OCI-LY1 (cell line): Measurements from ENCODE around the gene UNC5A.

Experiments used
- H2AFZ ChIP-seq: fragments of 200-600 bp; sonication (generic), shearing (Covaris generic); 2 replicates; pipeline ENCODE4 v1.6.0; 2014; ENCODE audit warnings: antibody characterized with exemption, mild to moderate bottlenecking, low read length
- H3F3A ChIP-seq: fragments of 200-600 bp; sonication (generic), shearing (Covaris generic); 2 replicates; pipeline ENCODE4 v1.6.0; 2014; ENCODE audit warnings: mild to moderate bottlenecking, antibody characterized with exemption, low read length, moderate library complexity; ENCODE audit not compliant: insufficient read depth
- H3K27ac ChIP-seq: fragments of 200-600 bp; sonication (generic); 2 replicates; pipeline ENCODE4 v1.5.1; 2014; ENCODE audit warnings: low read length, mixed run types, mild to moderate bottlenecking, low read depth; ENCODE audit not compliant: poor library complexity, severe bottlenecking
- H3K27me3 ChIP-seq: fragments of 200-600 bp; sonication (generic); 2 replicates; pipeline ENCODE4 v1.6.0; 2014; ENCODE audit warnings: antibody characterized with exemption, mild to moderate bottlenecking, low read length, moderate library complexity; ENCODE audit not compliant: insufficient read depth
- H3K36me3 ChIP-seq: fragments of 200-600 bp; sonication (generic); 2 replicates; pipeline ENCODE4 v1.6.1; 2014; ENCODE audit warnings: mild to moderate bottlenecking, antibody characterized with exemption, low read length, moderate library complexity, mixed read lengths; ENCODE audit not compliant: insufficient read depth
- H3K4me1 ChIP-seq: fragments of 200-600 bp; sonication (generic); 2 replicates; pipeline ENCODE4 v1.5.1; 2014; ENCODE audit warnings: mild to moderate bottlenecking, low read length, moderate library complexity; ENCODE audit not compliant: insufficient read depth, severe bottlenecking
- H3K4me2 ChIP-seq: fragments of 200-600 bp; sonication (generic), shearing (Covaris generic); 2 replicates; pipeline ENCODE4 v1.6.1; 2014; ENCODE audit warnings: low read length
- H3K4me3 ChIP-seq: fragments of 200-600 bp; sonication (generic); 2 replicates; pipeline ENCODE4 v1.5.1; 2014; ENCODE audit warnings: low read length, low read depth, mild to moderate bottlenecking, mixed read lengths; ENCODE audit not compliant: poor library complexity, severe bottlenecking
- H3K79me2 ChIP-seq: fragments of 200-600 bp; shearing (Covaris generic); 2 replicates; pipeline ENCODE4 v1.6.1; 2016; ENCODE audit warnings: mixed run types, low read length, mixed read lengths; ENCODE audit not compliant: insufficient read depth
- H3K9ac ChIP-seq: fragments of 200-600 bp; sonication (generic), shearing (Covaris generic); 2 replicates; pipeline ENCODE4 v1.6.1; 2014; ENCODE audit warnings: mild to moderate bottlenecking, low read length, mixed read lengths
- H3K9me2 ChIP-seq: fragments of 200-600 bp; sonication (generic), shearing (Covaris generic); 2 replicates; pipeline ENCODE4 v1.6.1; 2014; ENCODE audit warnings: low read depth, mild to moderate bottlenecking, low read length, mixed read lengths
- H3K9me3 ChIP-seq: fragments of 200-600 bp; shearing (Covaris generic); 2 replicates; pipeline ENCODE4 v1.6.1; 2014; ENCODE audit warnings: low read length, mixed read lengths
- H4K20me1 ChIP-seq: fragments of 200-600 bp; sonication (generic), shearing (Covaris generic); 2 replicates; pipeline ENCODE4 v1.6.0; 2016; ENCODE audit warnings: mild to moderate bottlenecking, low read length; ENCODE audit not compliant: insufficient read depth
- EZH2 ChIP-seq: fragments of 200-600 bp; sonication (generic), shearing (Covaris generic); IDR thresholded peaks from 2 replicates; pipeline ENCODE4 v1.8.0; 2017; ENCODE audit warnings: borderline replicate concordance, mixed run types, mild to moderate bottlenecking, antibody characterized with exemption, low read length, moderate library complexity, mixed read lengths
- TF ChIP-seq, protein P1 (sequence below): fragments of 200-600 bp; sonication (generic), shearing (Covaris generic); IDR thresholded peaks from 2 replicates; pipeline ENCODE4 v1.5.1; 2017; ENCODE audit warnings: mild to moderate bottlenecking, antibody characterized with exemption, low read length, moderate library complexity, mixed read lengths

UNC5A gene

DNA sequence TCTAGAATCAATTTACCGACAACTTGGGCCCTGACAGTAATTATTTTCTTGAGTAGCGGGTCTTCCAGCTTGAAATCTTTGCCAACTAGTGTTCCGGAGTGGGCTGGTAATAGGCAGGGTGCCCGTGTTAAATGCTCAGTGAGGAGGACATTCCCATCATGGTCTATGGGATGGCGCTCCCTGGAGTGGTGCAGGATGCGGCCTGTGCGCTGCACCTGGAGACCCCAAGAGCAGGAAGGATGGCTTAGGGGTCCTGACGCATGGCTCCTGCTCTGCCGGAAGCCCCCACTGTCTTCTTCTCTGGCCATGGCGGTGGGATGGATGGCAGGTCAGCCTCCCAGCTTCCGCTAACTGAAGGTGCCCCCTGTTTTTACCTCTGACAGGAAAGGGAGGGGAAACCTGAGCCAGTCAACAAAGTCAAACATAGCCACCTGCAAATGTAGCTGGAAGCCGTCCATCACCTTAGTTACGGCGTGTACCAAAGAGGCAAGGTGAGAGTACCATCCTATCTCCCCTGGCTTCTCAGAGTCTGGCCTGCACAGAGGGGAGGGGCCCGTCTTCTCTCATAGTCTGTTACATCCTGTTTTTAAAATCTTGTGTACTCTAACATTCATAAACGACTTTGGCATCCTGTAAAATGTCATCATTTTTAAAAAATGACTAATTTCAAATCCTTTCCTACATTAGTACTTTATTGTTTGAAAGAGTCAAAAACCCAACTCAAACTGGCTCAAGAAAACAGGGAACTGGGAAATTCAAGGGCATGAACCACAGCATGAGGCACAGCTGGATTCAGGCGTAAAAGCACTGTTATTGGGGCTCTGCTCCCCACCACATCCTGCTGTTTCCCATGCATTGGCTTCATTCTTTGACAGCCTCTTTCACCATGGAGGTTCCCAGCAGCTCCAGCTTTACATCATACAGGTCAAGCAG lies 28.5 kb upstream of the UNC5A start:
- no peak overlapping the region for H3K4me3 ChIP-seq
- no peaks in the 10 kb centered on the region for H3K9me2 ChIP-seq
- no peaks in the 10 kb centered on the region for H3K9me3 ChIP-seq
- H3K79me2 ChIP-seq: no peaks in the 10 kb centered on the region
- no peaks in the 10 kb centered on the region for H3F3A ChIP-seq
- H3K9ac ChIP-seq: no peak overlapping the region
- no peak overlapping the region for H2AFZ ChIP-seq
- peaks cover 11% of the 10 kb centered on the region; the same call in 1 of the 2 replicates for H3K27me3 ChIP-seq
- H3K4me1 ChIP-seq: no peaks in the 10 kb centered on the region
- no peak overlapping the region for H3K27ac ChIP-seq
- no peak for TF ChIP-seq EZH2
- TF ChIP-seq, protein P1, sequence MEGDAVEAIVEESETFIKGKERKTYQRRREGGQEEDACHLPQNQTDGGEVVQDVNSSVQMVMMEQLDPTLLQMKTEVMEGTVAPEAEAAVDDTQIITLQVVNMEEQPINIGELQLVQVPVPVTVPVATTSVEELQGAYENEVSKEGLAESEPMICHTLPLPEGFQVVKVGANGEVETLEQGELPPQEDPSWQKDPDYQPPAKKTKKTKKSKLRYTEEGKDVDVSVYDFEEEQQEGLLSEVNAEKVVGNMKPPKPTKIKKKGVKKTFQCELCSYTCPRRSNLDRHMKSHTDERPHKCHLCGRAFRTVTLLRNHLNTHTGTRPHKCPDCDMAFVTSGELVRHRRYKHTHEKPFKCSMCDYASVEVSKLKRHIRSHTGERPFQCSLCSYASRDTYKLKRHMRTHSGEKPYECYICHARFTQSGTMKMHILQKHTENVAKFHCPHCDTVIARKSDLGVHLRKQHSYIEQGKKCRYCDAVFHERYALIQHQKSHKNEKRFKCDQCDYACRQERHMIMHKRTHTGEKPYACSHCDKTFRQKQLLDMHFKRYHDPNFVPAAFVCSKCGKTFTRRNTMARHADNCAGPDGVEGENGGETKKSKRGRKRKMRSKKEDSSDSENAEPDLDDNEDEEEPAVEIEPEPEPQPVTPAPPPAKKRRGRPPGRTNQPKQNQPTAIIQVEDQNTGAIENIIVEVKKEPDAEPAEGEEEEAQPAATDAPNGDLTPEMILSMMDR: no peak
- H3K36me3 ChIP-seq: no peaks in the 10 kb centered on the region
- no peak overlapping the region for H3K4me2 ChIP-seq
- no peaks in the 10 kb centered on the region for H4K20me1 ChIP-seq

DNA sequence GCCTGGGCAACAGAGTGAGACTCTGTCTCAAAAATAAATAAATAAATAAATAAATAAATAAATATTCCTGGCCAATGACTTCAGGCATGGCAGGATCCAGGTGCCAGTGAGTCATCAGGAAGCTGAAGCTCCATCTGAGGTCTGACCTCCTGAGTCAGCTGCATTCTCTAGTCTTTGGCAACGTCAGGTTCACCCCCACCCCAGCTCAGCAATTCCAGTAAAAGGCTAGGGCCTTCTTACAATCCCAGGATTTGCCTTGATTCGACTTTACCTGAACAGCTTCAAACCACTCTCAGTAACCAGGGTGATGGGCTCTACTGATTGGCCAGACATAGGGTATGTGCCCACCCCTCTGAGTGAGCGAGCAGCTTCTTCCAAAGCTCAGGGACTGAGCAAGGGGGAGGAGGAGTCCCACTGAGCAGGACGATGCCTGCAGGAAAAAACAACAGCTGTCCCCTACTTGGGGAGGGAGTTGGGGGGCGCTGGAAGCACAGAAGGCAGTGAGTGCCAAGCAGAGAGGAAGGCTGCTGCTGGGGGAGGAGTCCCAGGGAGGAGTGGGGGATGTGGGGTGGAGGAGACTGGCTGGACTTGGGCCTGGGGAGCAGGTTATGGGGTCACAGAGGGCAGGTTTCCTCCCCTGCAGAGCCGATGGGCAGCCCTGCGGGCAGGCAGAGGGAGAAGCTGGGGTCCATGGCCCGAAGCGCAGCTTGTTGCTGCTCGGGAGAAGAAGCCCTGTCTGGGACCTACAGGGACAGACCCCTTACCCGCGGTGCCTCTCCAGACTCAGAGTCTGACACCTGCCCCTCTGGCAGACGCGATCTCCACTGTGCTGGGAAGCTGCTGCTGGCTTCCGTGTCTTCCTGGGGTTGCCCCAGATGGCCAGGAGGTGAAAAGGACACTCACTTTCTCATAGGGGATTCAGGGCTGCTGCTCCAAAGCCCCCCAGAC lies 25.9 kb upstream of the UNC5A start:
- Histone ChIP-seq H3K27me3 (peaks cover under 1% of the 10 kb centered on the region; the same call in 1 of the 2 replicates), H4K20me1 (no peaks in the 10 kb centered on the region), H3K9ac (no peak overlapping the region), H3K27ac (no peak overlapping the region), H3F3A (no peaks in the 10 kb centered on the region), H2AFZ (no peak overlapping the region), H3K9me3 (no peaks in the 10 kb centered on the region), H3K36me3 (no peaks in the 10 kb centered on the region), H3K9me2 (no peaks in the 10 kb centered on the region), H3K4me1 (no peaks in the 10 kb centered on the region), H3K4me2 (no peak overlapping the region), H3K4me3 (no peak overlapping the region), H3K79me2 (no peaks in the 10 kb centered on the region)
- TF ChIP-seq EZH2: no peak
- TF ChIP-seq, protein P1: no peak

DNA sequence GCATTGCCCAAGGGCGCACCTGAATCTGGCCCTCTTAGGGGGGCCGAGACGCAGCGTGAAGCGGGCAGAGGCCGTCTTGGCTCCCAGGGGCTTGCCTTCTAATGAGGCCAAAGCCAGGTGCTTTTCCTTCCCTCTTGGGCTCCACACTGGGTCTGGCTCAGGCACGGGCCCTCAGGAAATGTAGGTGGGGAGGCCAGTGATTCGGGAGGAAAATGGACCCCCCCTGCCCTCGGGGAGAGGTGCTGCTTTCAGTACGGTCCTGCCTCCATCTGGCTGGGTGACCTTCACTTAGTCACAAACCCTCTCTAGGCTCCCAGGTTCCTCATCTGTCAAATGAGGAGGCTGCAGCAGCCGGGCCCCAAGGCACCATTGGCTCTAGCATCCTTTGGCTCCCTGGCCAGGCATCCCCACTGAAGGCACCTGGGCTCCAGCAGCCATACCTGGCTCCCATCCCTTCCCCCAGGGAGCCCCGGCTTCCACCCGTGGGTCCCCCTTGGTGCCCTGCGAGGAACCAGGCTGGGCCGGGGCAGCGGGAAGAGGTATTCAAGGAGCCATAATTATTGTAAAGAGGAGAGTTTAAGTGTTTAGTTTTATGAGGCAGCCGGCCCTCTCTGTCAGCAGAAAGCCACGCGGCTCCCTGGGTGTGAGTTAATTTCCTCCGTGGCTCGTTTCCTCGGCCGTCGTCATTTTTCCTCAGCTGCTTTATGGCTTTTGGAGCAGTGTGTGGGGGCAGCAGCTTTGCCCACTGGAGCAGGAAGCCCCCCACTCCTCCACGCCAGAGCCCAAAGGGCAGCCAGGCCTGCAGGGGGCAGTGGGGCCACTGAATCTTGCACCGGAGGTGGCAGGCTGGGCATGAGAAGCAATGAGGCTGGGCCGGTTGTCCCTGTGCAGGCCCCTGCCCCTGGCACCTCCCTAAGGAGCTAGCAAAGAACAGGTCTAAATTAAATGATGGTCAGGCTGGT lies 24.9 kb upstream of the UNC5A start:
- Histone ChIP-seq H3F3A (no peaks in the 10 kb centered on the region), H3K27me3 (no peaks in the 10 kb centered on the region; the same call in 1 of the 2 replicates), H3K9me3 (no peaks in the 10 kb centered on the region), H4K20me1 (no peaks in the 10 kb centered on the region), H3K36me3 (no peaks in the 10 kb centered on the region), H3K4me3 (no peak overlapping the region), H3K9me2 (no peaks in the 10 kb centered on the region), H2AFZ (no peak overlapping the region), H3K27ac (no peak overlapping the region), H3K79me2 (no peaks in the 10 kb centered on the region), H3K4me1 (no peaks in the 10 kb centered on the region), H3K9ac (no peak overlapping the region), H3K4me2 (no peak overlapping the region)
- TF ChIP-seq EZH2: no peak
- TF ChIP-seq, protein P1: no peak
